HG03442 (cell line): Measurements from ENCODE around the gene NDUFB7.

Experiments
- ATAC-seq: cut with Tn5 transposase; IDR thresholded peaks from one replicate; pipeline ENCODE4 v1.9.1; 2021; ENCODE audit warnings: mild to moderate bottlenecking, moderate library complexity; ENCODE audit not compliant: unreplicated experiment

NDUFB7 gene

DNA sequence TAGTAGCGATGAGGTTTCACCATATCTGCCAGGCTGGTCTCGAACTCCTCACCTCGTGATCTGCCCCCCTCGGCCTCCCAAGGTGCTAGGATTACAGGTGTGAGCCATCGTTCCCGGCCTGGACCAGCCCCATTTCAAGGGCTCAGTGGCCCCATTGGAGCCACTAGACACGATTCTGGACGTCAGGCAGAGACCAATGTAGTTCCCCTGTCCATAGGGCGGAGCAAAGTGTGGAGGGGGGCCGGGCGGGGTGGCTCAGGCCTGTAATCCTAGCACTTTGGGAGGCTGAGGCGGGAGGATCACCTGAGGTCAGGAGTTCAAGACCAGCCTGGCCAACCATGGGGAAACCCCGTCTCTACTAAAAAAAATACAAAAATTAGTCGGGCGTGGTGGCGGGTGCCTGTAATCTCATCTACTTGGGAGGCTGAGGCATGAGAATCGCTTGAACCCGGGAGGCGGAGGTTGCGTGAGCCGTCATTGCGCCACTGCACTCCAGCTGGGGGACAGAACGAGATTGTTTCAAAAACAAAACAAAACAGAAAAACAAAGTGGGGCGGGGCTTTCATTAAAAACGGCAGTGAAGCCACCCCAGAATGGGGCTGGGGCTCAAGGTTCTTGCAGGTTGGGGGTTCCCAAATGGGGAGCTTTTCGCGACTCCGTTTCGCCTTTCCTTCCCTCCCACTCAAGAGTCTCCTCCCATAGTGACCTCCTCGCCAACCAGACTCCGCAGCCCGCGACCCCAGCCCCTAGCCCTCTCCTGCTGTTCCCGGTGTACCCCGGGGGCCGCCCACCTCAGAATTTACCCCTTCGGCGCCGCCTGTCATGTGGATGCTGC is 43.2 kb downstream of the NDUFB7 start:
- no peak for ATAC-seq

DNA sequence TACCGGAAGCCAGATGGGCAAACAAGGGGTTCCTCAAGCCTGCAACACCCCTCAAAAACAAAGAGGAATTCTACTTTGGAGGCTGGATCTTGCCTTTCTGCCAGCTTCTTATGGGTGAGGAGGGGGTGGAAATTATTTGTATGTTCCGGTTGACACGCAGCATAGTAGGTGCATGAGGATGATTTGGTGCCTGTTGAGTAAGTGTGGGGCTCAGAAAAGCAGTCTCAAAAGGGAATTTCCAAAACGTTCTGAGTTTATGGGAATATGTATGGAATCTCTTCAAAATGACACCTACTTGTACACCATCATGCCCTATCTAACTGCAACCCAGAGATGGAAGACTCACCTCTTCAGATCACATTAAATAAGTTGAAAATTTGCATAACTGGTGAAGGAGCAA is 45.4 kb downstream of the NDUFB7 start:
- ATAC-seq, result no peak

DNA sequence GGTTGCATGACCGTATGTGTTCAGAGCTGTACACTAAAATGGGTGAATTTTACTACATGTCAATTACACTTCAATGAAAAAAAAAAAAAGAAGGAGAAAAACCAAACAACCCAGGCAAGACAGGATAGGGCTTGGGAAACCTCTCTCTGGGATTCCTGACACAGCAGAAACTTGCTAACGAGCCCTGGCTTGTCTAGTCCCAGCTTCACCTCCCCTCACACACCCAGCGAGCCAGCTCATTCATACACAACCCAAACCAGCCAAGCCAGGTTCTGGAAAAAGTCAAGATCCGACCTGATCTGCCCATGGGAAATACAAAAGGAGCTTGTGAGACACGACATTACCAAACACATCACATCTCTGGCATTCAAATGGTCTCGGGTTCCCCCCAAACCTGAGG is 46.1 kb downstream of the NDUFB7 start:
- ATAC-seq, result no peak

GRCh38 chr19:14520543-14520942 is 51.3 kb downstream of the NDUFB7 start:
- no peak for ATAC-seq

DNA sequence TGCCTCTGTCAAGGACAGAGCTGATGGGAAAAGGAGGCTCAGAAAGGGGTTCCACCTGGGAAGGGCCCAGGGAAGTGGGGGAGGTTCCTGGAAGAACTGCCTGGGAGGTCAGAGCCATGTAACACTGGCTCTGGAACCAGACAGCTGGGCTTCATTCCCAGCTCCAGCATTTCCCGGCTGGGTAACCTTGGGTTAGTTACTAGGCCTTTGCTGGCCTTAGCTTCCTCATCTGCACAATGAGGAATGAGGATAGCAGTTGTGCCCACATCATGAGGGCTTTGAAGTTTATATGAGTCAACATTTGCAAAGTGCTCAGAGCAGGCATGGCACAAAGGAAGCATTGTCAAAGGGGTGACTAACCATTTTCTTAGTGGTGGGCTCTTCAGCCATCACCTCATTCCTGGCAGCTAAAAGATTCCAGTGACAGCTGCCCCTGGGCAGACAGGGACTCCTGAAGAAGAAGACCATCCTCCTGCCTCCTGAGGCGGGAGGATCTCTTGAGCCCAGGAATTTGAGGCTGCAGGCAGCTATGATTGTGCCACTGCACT is 51.9 kb downstream of the NDUFB7 start:
- ATAC-seq, result no peak

- no peak for ATAC-seq
Measured at GRCh38 chr19:14519245-14519859, 52.5 kb downstream of the NDUFB7 start.

- ATAC-seq, result peak; percentile 51
Measured at GRCh38 chr19:14517840-14518505, 53.9 kb downstream of the NDUFB7 start, which contains the start of gene DNAJB1. Gene DNAJB1, minus strand, starts transcription at chr19:14518397. Its CDS starts 48 bp downstream, at chr19:14518349.

DNA sequence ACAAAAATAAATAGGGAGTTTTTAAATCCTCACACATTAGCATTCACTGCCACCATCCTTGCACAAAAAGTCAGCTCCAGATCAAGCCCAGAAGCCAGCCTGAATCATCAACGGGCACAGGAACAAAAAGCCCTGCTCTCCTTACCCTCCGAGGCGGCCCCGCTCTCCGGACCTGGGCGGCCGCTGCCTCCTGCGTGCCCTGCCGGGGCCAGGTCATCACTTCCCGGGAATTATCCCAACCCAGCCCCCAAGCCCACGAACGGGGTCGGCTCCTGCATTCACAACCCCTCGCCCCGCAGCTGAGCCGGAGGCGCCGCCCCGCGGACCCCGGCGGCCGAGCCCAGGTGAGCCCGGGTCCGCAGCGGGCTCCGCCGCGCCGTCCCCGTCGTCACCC is 54.4 kb downstream of the NDUFB7 start:
- ATAC-seq, result no peak

GRCh38 chr19:14516746-14517438 is 55.0 kb downstream of the NDUFB7 start:
- ATAC-seq, result no peak
